ENCODE measurements around the gene NONO. TPM values are rescaled to one million over a fixed set of nuclear protein-coding genes. Genes with fewer than 3 reads are reported as not detected.
"Not testable (repeated sequence)": the region's sequence is repeated elsewhere in the genome, so short reads cannot be mapped to it uniquely, and the experiment has no call there.

The NONO gene
- total RNA-seq, 2 donors from 2014 or later = 203 to 262 TPM

GRCh38 chrX:71292669-71293365 lies 9.4 kb downstream of the NONO start:
- TF ChIP-seq, protein P1, sequence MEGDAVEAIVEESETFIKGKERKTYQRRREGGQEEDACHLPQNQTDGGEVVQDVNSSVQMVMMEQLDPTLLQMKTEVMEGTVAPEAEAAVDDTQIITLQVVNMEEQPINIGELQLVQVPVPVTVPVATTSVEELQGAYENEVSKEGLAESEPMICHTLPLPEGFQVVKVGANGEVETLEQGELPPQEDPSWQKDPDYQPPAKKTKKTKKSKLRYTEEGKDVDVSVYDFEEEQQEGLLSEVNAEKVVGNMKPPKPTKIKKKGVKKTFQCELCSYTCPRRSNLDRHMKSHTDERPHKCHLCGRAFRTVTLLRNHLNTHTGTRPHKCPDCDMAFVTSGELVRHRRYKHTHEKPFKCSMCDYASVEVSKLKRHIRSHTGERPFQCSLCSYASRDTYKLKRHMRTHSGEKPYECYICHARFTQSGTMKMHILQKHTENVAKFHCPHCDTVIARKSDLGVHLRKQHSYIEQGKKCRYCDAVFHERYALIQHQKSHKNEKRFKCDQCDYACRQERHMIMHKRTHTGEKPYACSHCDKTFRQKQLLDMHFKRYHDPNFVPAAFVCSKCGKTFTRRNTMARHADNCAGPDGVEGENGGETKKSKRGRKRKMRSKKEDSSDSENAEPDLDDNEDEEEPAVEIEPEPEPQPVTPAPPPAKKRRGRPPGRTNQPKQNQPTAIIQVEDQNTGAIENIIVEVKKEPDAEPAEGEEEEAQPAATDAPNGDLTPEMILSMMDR (IDR thresholded peaks at IDR 0.05) = no peak
- no peaks in the 10 kb centered on the region for H3K36me3 ChIP-seq
- intact Hi-C loops (cut with DNase I) = loop anchor here (10.0 kb wide), 1 partner anchor 272 kb away; no protein-coding TSS in a partner anchor

GRCh38 chrX:71296806-71297205 lies 13.4 kb downstream of the NONO start:
- TF ChIP-seq, protein P1 (IDR thresholded peaks at IDR 0.05) = no peak
- no peak overlapping the region for H3K9ac ChIP-seq (ENCODE audit: low read depth in 2 of 2, low read length in 2 of 2)
- no peaks in the 10 kb centered on the region for H3K9me3 ChIP-seq
- H3K27me3 ChIP-seq = no peaks in the 10 kb centered on the region
- H3K4me3 ChIP-seq = no peak overlapping the region
- no peaks in the 10 kb centered on the region for H3K4me1 ChIP-seq
- peaks cover 6% of the 10 kb centered on the region for H3K36me3 ChIP-seq
- DNase-seq = no peak
- H3K27ac ChIP-seq = no peak overlapping the region
- intact Hi-C loops (cut with DNase I) = loop anchor here (10.0 kb wide), 1 partner anchor 268 kb away; no protein-coding TSS in a partner anchor

More at GRCh38 chrX:71292669-71293365, 9.4 kb downstream of the NONO start:
- DNase-seq = no peak
- Histone ChIP-seq H3K9me3 (no peaks in the 10 kb centered on the region), H3K4me3 (no peak overlapping the region), H3K4me1 (no peaks in the 10 kb centered on the region), H3K9ac (ENCODE audit: low read depth in 2 of 2, low read length in 2 of 2) (no peak overlapping the region), H3K27ac (no peak overlapping the region), H3K27me3 (no peaks in the 10 kb centered on the region)

DNA sequence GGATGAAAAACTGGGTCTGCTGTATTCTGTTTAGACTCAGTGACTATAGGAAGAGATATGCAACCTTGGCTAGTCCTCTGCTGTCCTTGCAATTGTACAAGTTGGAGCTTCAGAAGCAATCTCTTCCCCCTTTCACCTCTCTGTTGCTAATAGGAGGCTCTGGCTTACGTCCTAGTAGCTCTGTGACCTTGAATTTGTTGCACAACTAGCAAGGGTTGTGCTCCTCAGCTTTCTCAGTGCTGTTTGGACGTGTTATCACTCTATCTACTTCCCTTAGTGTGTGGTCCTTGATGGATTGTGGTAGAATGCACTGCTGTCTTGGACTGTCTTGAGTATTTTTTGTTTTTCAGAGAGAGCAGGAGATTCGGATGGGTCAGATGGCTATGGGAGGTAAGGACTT lies 14.7 kb downstream of the NONO start:
- no peak overlapping the region for H3K9ac ChIP-seq (ENCODE audit: low read depth in 2 of 2, low read length in 2 of 2)
- no peak for DNase-seq
- H3K27ac ChIP-seq = no peak overlapping the region
- no peak overlapping the region for H3K4me3 ChIP-seq
- H3K27me3 ChIP-seq = no peaks in the 10 kb centered on the region
- H3K4me1 ChIP-seq = no peaks in the 10 kb centered on the region
- TF ChIP-seq, protein P1 (IDR thresholded peaks at IDR 0.05) = no peak
- H3K9me3 ChIP-seq = no peaks in the 10 kb centered on the region
- intact Hi-C loops (cut with DNase I) = loop anchor here (10.0 kb wide), 1 partner anchor 267 kb away; no protein-coding TSS in a partner anchor
- peaks cover 6% of the 10 kb centered on the region for H3K36me3 ChIP-seq

DNA sequence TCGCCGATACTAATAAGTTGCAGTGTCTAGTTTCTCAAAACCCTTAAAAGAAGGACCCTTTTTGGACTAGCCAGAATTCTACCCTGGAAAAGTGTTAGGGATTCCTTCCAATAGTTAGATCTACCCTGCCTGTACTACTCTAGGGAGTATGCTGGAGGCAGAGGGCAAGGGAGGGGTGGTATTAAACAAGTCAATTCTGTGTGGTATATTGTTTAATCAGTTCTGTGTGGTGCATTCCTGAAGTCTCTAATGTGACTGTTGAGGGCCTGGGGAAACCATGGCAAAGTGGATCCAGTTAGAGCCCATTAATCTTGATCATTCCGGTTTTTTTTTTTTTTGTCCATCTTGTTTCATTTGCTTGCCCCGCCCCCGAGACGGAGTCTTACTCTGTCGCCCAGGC lies 16.6 kb downstream of the NONO start:
- H3K27ac ChIP-seq; intact Hi-C loops (cut with DNase I); H3K4me1 ChIP-seq; H3K9me3 ChIP-seq; DNase-seq; H3K27me3 ChIP-seq; H3K9ac ChIP-seq (ENCODE audit: low read depth in 2 of 2, low read length in 2 of 2); H3K4me3 ChIP-seq; H3K36me3 ChIP-seq: not testable (repeated sequence)

DNA sequence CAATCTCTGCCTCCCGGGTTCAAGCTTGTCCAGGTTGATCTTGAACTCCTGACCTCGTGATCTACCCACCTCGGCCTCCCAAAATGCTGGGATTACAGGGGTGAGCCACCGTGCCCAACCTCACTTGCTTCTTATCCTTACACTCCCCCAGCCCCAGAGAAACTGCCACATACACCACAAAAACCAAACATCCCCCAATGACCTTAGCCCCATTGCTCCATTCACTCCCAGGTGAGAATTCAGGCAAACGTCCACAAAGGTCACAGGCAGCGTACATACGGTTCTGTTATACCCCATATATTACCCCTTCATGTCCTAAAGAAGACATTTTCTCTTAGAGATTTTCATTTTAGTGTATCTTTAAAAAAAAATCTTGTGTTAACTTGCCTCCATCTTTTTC lies 17.1 kb downstream of the NONO start:
- H3K9ac ChIP-seq (ENCODE audit: low read depth in 2 of 2, low read length in 2 of 2); H3K9me3 ChIP-seq; DNase-seq; H3K4me3 ChIP-seq; H3K36me3 ChIP-seq; intact Hi-C loops (cut with DNase I); H3K4me1 ChIP-seq; H3K27me3 ChIP-seq; H3K27ac ChIP-seq: not testable (repeated sequence)

DNA sequence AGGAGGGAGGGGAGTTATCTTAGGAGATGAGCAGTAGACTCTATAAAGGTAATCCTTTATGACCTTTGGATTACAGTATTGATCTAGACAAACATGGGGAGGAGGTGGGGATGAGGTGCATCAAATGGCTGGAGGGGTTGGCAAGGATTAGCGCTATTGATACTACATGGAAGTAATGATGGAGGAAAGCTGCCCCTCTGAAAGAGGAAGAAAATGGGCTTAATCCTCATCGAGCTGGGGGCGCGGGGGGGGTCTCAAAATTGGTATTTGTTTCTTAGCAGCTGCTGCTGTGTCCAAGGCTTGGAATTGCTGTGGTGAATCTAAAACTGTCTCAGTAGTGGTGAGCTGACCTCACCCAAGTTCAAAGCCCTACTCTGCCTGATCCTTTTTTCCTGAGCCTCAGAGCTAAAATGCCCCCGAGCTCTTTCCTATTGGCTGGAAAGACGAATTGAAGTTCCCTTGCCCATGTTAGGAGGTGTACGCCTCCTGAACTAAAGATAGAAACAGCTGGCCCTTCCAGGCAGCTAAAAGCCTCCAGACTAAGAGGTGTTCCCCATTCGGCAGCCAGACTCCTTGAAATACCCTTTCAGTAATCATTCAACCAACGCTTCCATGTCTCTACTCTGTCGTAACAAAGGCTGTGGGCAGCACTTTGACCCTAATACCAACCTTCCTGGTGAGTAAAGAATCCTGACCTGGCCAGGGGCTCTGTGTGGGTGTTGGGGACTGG lies 17.9 kb downstream of the NONO start, which contains the start of gene ITGB1BP2:
Gene ITGB1BP2 (plus strand): TSS at position 556 of the 730 bp plus-strand sequence. CDS start 57 bp downstream, at position 613.
- DNase-seq = no peak

More for the DNA sequence above, 17.9 kb downstream of the NONO start, which contains the start of gene ITGB1BP2:
- H3K27ac ChIP-seq = no peak within 1 kb of the TSS
- no peak within 1 kb of the TSS for H3K4me3 ChIP-seq
- no peaks in the 10 kb centered on the region for H3K9me3 ChIP-seq
- TF ChIP-seq, protein P1 (IDR thresholded peaks at IDR 0.05) = no peak
- H3K9ac ChIP-seq (ENCODE audit: low read depth in 2 of 2, low read length in 2 of 2) = no peak within 1 kb of the TSS
- intact Hi-C loops (cut with DNase I) = no loop called here
- no peaks in the 10 kb centered on the region for H3K27me3 ChIP-seq
- H3K36me3 ChIP-seq = peaks cover 6% of the 10 kb centered on the region
- H3K4me1 ChIP-seq = no peaks in the 10 kb centered on the region

Data from colonic mucosa (tissue), 4 donors.